Measurements from ENCODE around the gene NGEF. TPM values are rescaled to one million over a fixed set of nuclear protein-coding genes. Genes with fewer than 3 reads are reported as not detected.

Gene NGEF
- total RNA-seq, 1 experiment from 2014 or later = 0.75 TPM

GRCh38 chr2:232894251-232894650, 118.8 kb downstream of the NGEF start:
- DNase-seq (ENCODE audit: low spot score) = no peak
- in situ Hi-C loops (cut with HindIII; ENCODE audit: low sequenced_read_pairs) = no loop called here

- no peak for DNase-seq (ENCODE audit: low spot score)
- in situ Hi-C loops (cut with HindIII; ENCODE audit: low sequenced_read_pairs) = no loop called here
These were observed 119.2 kb downstream of the NGEF start for GRCh38 chr2:232893834-232894233.

- DNase-seq (ENCODE audit: low spot score) = no peak
- in situ Hi-C loops (cut with HindIII; ENCODE audit: low sequenced_read_pairs) = no loop called here
These were observed 120.2 kb downstream of the NGEF start for GRCh38 chr2:232892843-232893242.

GRCh38 chr2:232892221-232892620, 120.8 kb downstream of the NGEF start:
- in situ Hi-C loops (cut with HindIII; ENCODE audit: low sequenced_read_pairs) = no loop called here
- DNase-seq (ENCODE audit: low spot score) = no peak

- peak; percentile 37 for DNase-seq (ENCODE audit: low spot score)
These were observed 121.4 kb downstream of the NGEF start for GRCh38 chr2:232891621-232892071.

GRCh38 chr2:232890896-232891601, 122.0 kb downstream of the NGEF start:
- DNase-seq (ENCODE audit: low spot score) = no peak
- in situ Hi-C loops (cut with HindIII; ENCODE audit: low sequenced_read_pairs) = no loop called here

More at GRCh38 chr2:232891621-232892071, 121.4 kb downstream of the NGEF start:
- in situ Hi-C loops (cut with HindIII; ENCODE audit: low sequenced_read_pairs) = no loop called here

GRCh38 chr2:232890536-232890895, 122.5 kb downstream of the NGEF start:
- in situ Hi-C loops (cut with HindIII; ENCODE audit: low sequenced_read_pairs) = no loop called here
- no peak for DNase-seq (ENCODE audit: low spot score)

GRCh38 chr2:232889876-232890401, 123.1 kb downstream of the NGEF start:
- in situ Hi-C loops (cut with HindIII; ENCODE audit: low sequenced_read_pairs) = no loop called here

GRCh38 chr2:232888839-232889529, 124.1 kb downstream of the NGEF start:
- in situ Hi-C loops (cut with HindIII; ENCODE audit: low sequenced_read_pairs) = no loop called here

More at GRCh38 chr2:232889876-232890401, 123.1 kb downstream of the NGEF start:
- no peak for DNase-seq (ENCODE audit: low spot score)

GRCh38 chr2:232888099-232888836, 124.8 kb downstream of the NGEF start:
- in situ Hi-C loops (cut with HindIII; ENCODE audit: low sequenced_read_pairs) = no loop called here
- DNase-seq (ENCODE audit: low spot score) = no peak

More at GRCh38 chr2:232888839-232889529, 124.1 kb downstream of the NGEF start:
- no peak for DNase-seq (ENCODE audit: low spot score)

- no peak for DNase-seq (ENCODE audit: low spot score)
- in situ Hi-C loops (cut with HindIII; ENCODE audit: low sequenced_read_pairs) = no loop called here
These were observed 125.7 kb downstream of the NGEF start for GRCh38 chr2:232887171-232887850.

GRCh38 chr2:232886632-232887031, 126.4 kb downstream of the NGEF start:
- DNase-seq (ENCODE audit: low spot score) = no peak
- in situ Hi-C loops (cut with HindIII; ENCODE audit: low sequenced_read_pairs) = no loop called here

GRCh38 chr2:232886176-232886575, 126.9 kb downstream of the NGEF start:
- in situ Hi-C loops (cut with HindIII; ENCODE audit: low sequenced_read_pairs) = no loop called here
- DNase-seq (ENCODE audit: low spot score) = no peak

- no peak for DNase-seq (ENCODE audit: low spot score)
These were observed 127.6 kb downstream of the NGEF start for GRCh38 chr2:232885264-232885961.

GRCh38 chr2:232884549-232885263, 128.3 kb downstream of the NGEF start:
- DNase-seq (ENCODE audit: low spot score) = no peak
- in situ Hi-C loops (cut with HindIII; ENCODE audit: low sequenced_read_pairs) = no loop called here

More at GRCh38 chr2:232885264-232885961, 127.6 kb downstream of the NGEF start:
- in situ Hi-C loops (cut with HindIII; ENCODE audit: low sequenced_read_pairs) = no loop called here

- in situ Hi-C loops (cut with HindIII; ENCODE audit: low sequenced_read_pairs) = no loop called here
- no peak for DNase-seq (ENCODE audit: low spot score)
These were observed 129.0 kb downstream of the NGEF start for GRCh38 chr2:232884001-232884421.

GRCh38 chr2:232883116-232883721, 129.8 kb downstream of the NGEF start:
- in situ Hi-C loops (cut with HindIII; ENCODE audit: low sequenced_read_pairs) = no loop called here

More at GRCh38 chr2:232883116-232883721, 129.8 kb downstream of the NGEF start:
- no peak for DNase-seq (ENCODE audit: low spot score)
